HCT116 (cell line): ENCODE results near the gene TOR4A. TPM values are rescaled to one million over a fixed set of nuclear protein-coding genes. Genes with fewer than 3 reads are reported as not detected.

ENCODE experiments used
- ATAC-seq: fragments of 200-7000 bp; cut with Tn5 transposase; 2 replicates; pipeline ENCODE4 v1.9.1; 2020; ENCODE audit warnings: mild to moderate bottlenecking, moderate library complexity
- BruUV-seq: library from RNA; stranded (reverse); fragments of 400-500 nt; replicated peaks from 2 replicates; lab custom pipeline; 2021; lab: Mats Ljungman, UMichigan
- CTCF ChIA-PET: fragments of 300-600 bp; sonication (Branson Sonifier 250); formaldehyde crosslinking; loops from one replicate; lab custom pipeline; 2021; ENCODE audit warnings: antibody characterized with exemption; lab: Charles Lee
- POLR2A ChIA-PET: fragments of 300-600, 350-600 bp; sonication (Branson Sonifier 250); formaldehyde crosslinking; loops from one replicate; lab custom pipeline; 2021; ENCODE audit warnings: antibody characterized with exemption; lab: Charles Lee
- RAD21 ChIA-PET, 2 experiments: fragments of 300-600 bp; sonication (Branson Sonifier 250); formaldehyde crosslinking; loops; one replicate each; lab custom pipeline; 2023; ENCODE audit warnings: low total read pairs in 2 of 2; ENCODE audit not compliant: uncharacterized antibody in 2 of 2, unreplicated experiment in 2 of 2, low non-redundant PET in 1 of 2; lab: Charles Lee
- DNase-seq: peaks from one replicate; pipeline ENCODE4 v3.0.0-alpha.2; 2010; ENCODE audit warnings: low read depth, low spot score
- H2AFZ ChIP-seq: fragments of 200-600 bp; shearing (Covaris generic), sonication (generic); 2 replicates; pipeline ENCODE4 v1.6.1; 2017; ENCODE audit warnings: low read depth, mixed run types, mixed read lengths, antibody characterized with exemption, low read length; ENCODE audit not compliant: poor library complexity, severe bottlenecking
- H3K27ac ChIP-seq: 2 replicates; pipeline ENCODE4 v1.5.1; 2012; ENCODE audit warnings: low read depth, low read length
- H3K27me3 ChIP-seq: fragments of 200-600 bp; sonication (generic); 2 replicates; pipeline ENCODE4 v1.6.1; 2016; ENCODE audit warnings: mixed run types, low read length, mixed read lengths; ENCODE audit not compliant: insufficient read depth
- H3K36me3 ChIP-seq, 2 experiments: fragments of 200-500 bp in 1 of 2; fragments of 200-600 bp in 1 of 2; sonication (Bioruptor generic) in 1 of 2; sonication (generic) in 1 of 2; 2 replicates each; pipeline versions ENCODE4 v1.5.1 to v1.6.1; 2014 to 2016; ENCODE audit warnings: low read length in 2 of 2, inconsistent platforms in 1 of 2, mixed read lengths in 1 of 2, mixed run types in 1 of 2; ENCODE audit not compliant: insufficient read depth in 2 of 2, control insufficient read depth in 1 of 2
- H3K4me1 ChIP-seq, 2 experiments: fragments of 200-600 bp in 1 of 2; sonication (generic) in 1 of 2; 2 replicates each; pipeline versions ENCODE4 v1.5.1 to v1.6.1; 2012 to 2017; ENCODE audit warnings: low read length in 2 of 2, inconsistent platforms in 1 of 2, mild to moderate bottlenecking in 1 of 2, mixed read lengths in 1 of 2, mixed run types in 1 of 2, moderate library complexity in 1 of 2; ENCODE audit not compliant: insufficient read depth in 2 of 2, control insufficient read depth in 1 of 2
- H3K4me2 ChIP-seq: fragments of 200-600 bp; sonication (generic); 2 replicates; pipeline ENCODE4 v1.6.1; 2017; ENCODE audit warnings: mixed run types, low read length, mixed read lengths
- H3K4me3 ChIP-seq, 2 experiments: fragments of 200-600 bp in 1 of 2; sonication (generic) in 1 of 2; replicated peaks in 1 of 2; 2 replicates each; pipeline ENCODE4 v1.5.1; 2011 to 2016; ENCODE audit warnings: low read length in 2 of 2, control low read depth in 1 of 2, low read depth in 1 of 2, mild to moderate bottlenecking in 1 of 2, mixed read lengths in 1 of 2, mixed run types in 1 of 2
- H3K79me2 ChIP-seq: fragments of 200-600 bp; sonication (generic); 2 replicates; pipeline ENCODE4 v1.6.1; 2017; ENCODE audit warnings: mild to moderate bottlenecking, mixed run types, low read length, moderate library complexity, mixed read lengths; ENCODE audit not compliant: insufficient read depth
- H3K9ac ChIP-seq: fragments of 200-600 bp; sonication (generic); 2 replicates; pipeline ENCODE4 v1.6.1; 2016; ENCODE audit warnings: low read length, mixed read lengths
- H3K9me2 ChIP-seq: fragments of 200-600 bp; sonication (generic), shearing (Covaris generic); 2 replicates; pipeline ENCODE4 v1.6.1; 2017; ENCODE audit warnings: mixed run types, mild to moderate bottlenecking, moderate library complexity; ENCODE audit not compliant: insufficient read depth
- H3K9me3 ChIP-seq, 2 experiments: fragments of 200-500 bp in 1 of 2; fragments of 200-600 bp in 1 of 2; sonication (Bioruptor generic) in 1 of 2; sonication (generic) in 1 of 2; 2 replicates each; pipeline ENCODE4 v1.6.1; 2014 to 2017; ENCODE audit warnings: low read length in 2 of 2, mixed read lengths in 2 of 2, inconsistent platforms in 1 of 2, low read depth in 1 of 2, mild to moderate bottlenecking in 1 of 2, mixed run types in 1 of 2, moderate library complexity in 1 of 2; ENCODE audit not compliant: control insufficient read depth in 1 of 2, insufficient read depth in 1 of 2
- H4K20me1 ChIP-seq: fragments of 200-600 bp; sonication (generic), shearing (Covaris generic); 2 replicates; pipeline ENCODE4 v1.6.1; 2017; ENCODE audit warnings: mixed run types, mild to moderate bottlenecking, moderate library complexity; ENCODE audit not compliant: insufficient read depth
- CBX3 ChIP-seq: IDR thresholded peaks from 2 replicates; pipeline ENCODE4 v1.6.1; 2012; ENCODE audit warnings: low read depth
- CEBPB ChIP-seq: IDR thresholded peaks from 2 replicates; pipeline ENCODE4 v1.6.1; 2012; ENCODE audit warnings: low read depth
- EGR1 ChIP-seq: IDR thresholded peaks from 2 replicates; pipeline ENCODE4 v1.6.1; 2012; ENCODE audit warnings: low read depth
- ELF1 ChIP-seq: IDR thresholded peaks from 2 replicates; pipeline ENCODE4 v1.6.1; 2012; ENCODE audit warnings: low read depth, borderline replicate concordance
- EZH2phosphoT487 ChIP-seq: fragments of 200-600 bp; IDR thresholded peaks from 2 replicates; pipeline ENCODE4 v1.6.1; 2018; ENCODE audit warnings: antibody characterized with exemption, borderline replicate concordance
- FOSL1 ChIP-seq: IDR thresholded peaks from 2 replicates; pipeline ENCODE4 v1.6.1; 2012; ENCODE audit warnings: low read depth
- JUND ChIP-seq: IDR thresholded peaks from 2 replicates; pipeline ENCODE4 v1.6.1; 2012
- POLR2A ChIP-seq: IDR thresholded peaks from 2 replicates; pipeline ENCODE4 v1.7.0; 2011; ENCODE audit warnings: borderline replicate concordance; ENCODE audit not compliant: insufficient read depth, insufficient read length; ENCODE audit errors: extremely low read depth
- POLR2AphosphoS5 ChIP-seq: IDR thresholded peaks from 2 replicates; pipeline ENCODE4 v1.6.1; 2011; ENCODE audit warnings: mild to moderate bottlenecking, low read depth, low read length, moderate library complexity
- SIN3A ChIP-seq: IDR thresholded peaks from 2 replicates; pipeline ENCODE4 v1.6.1; 2012; ENCODE audit warnings: low read depth
- SRF ChIP-seq: IDR thresholded peaks from 2 replicates; pipeline ENCODE4 v1.6.1; 2012; ENCODE audit warnings: low read depth
- YY1 ChIP-seq: IDR thresholded peaks from 2 replicates; pipeline ENCODE4 v1.6.1; 2011; ENCODE audit warnings: low read length, low read depth, moderate library complexity, mild to moderate bottlenecking; ENCODE audit not compliant: insufficient replicate concordance; ENCODE audit errors: extremely low read depth
- ZFX ChIP-seq: fragments of 450-650 bp; IDR thresholded peaks from 2 replicates; pipeline ENCODE4 v1.6.1; 2017
- intact Hi-C: fragments of 100-400 bp; cut with micrococcal nuclease; formaldehyde crosslinking; loops from 2 replicates; pipeline ENCODE4 v1.10.0; 2022
- total RNA-seq: library from RNA; stranded (reverse); gene quantifications from one replicate; pipeline ENCODE4 v1.2.1, GENCODE V29; 2021; ENCODE audit not compliant: unreplicated experiment
- TF ChIP-seq, protein P1 (sequence below): IDR thresholded peaks from 2 replicates; pipeline ENCODE4 v1.6.1; 2012
- TF ChIP-seq, protein P2 (sequence below): IDR thresholded peaks from 2 replicates; pipeline ENCODE4 v1.6.1; 2012; ENCODE audit warnings: low read depth
- TF ChIP-seq, protein P3 (sequence below): IDR thresholded peaks from 2 replicates; pipeline ENCODE4 v1.6.1; 2011; ENCODE audit warnings: mild to moderate bottlenecking, low read length, moderate library complexity; ENCODE audit not compliant: insufficient replicate concordance; ENCODE audit errors: extremely low read depth

Gene TOR4A
- total RNA-seq, 1 experiment from 2014 or later, result 34.0 TPM

DNA sequence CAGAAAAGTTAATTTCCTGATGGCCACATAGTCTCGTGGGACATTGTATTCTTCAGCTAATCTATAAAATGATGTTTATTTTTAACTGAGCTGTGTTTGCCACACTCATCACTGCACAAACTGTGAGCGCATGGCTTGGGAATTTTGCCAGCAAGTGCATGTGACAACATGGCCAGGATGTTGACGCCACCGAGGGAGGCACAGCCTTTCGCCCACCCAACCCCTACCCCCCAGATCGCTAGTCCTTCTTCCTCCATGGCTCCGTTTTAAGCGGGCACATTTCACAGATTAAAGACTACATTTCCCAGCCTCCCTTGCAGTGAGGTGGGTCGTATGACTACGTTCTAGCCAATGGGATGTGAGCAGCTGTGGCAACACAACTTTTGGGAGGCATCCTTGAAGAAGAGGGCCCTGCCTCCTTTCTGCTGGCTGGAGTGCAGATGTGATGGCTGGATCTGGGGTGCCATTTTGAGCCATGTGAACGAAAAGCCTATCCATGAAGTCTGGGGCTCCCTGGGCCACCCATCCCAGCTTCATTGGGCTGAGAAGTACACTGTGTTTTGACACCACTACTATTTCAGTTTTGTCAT, 16.7 kb downstream of the TOR4A start:
- ChIA-PET CTCF (interaction anchor here (0.8 to 1.0 kb wide), 4 partner anchors 8 to 129 kb away, joined by 3 to 5 read pairs (median 4); partner anchors contain the start of genes EXD3, NOXA1 and NRARP), POLR2A (no interaction called here), RAD21 (interaction anchor here in 1 of 2 experiments (0.5 kb wide), 1 partner anchor 132 kb away, joined by 4 read pairs; no protein-coding TSS in a partner anchor)
- Histone ChIP-seq H3K4me3 (no peak overlapping the region), H3K9me3 (no peaks in the 10 kb centered on the region), H2AFZ (peak overlapping the region; percentile 31), H3K9ac (no peak overlapping the region), H3K79me2 (no peaks in the 10 kb centered on the region), H3K4me1 (peaks cover 23 to 50% of the 10 kb centered on the region in 2 experiments), H3K9me2 (no peaks in the 10 kb centered on the region), H3K36me3 (no peaks in the 10 kb centered on the region), H3K27me3 (no peaks in the 10 kb centered on the region), H3K27ac (peak overlapping the region; percentile 34), H3K4me2 (peak overlapping the region; percentile 80), H4K20me1 (no peaks in the 10 kb centered on the region; the same call in 1 of the 2 replicates)
- ATAC-seq (peak; percentile 76), DNase-seq (peak; percentile 74)
- intact Hi-C loops, result loop anchor here (2.0 to 5.0 kb wide), 2 partner anchors 128 to 151 kb away; partner anchors contain the start of genes EXD3 and NOXA1
- TF ChIP-seq POLR2A (peak; percentile 78), EGR1 (no peak), ZFX (no peak), CEBPB (no peak), SRF (no peak), JUND (no peak), EZH2phosphoT487 (no peak), SIN3A (no peak), YY1 (peak; percentile 82), ELF1 (no peak), POLR2AphosphoS5 (no peak), FOSL1 (no peak), CBX3 (no peak)
- TF ChIP-seq, protein P1, sequence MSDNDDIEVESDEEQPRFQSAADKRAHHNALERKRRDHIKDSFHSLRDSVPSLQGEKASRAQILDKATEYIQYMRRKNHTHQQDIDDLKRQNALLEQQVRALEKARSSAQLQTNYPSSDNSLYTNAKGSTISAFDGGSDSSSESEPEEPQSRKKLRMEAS, result no peak
- TF ChIP-seq, protein P2, sequence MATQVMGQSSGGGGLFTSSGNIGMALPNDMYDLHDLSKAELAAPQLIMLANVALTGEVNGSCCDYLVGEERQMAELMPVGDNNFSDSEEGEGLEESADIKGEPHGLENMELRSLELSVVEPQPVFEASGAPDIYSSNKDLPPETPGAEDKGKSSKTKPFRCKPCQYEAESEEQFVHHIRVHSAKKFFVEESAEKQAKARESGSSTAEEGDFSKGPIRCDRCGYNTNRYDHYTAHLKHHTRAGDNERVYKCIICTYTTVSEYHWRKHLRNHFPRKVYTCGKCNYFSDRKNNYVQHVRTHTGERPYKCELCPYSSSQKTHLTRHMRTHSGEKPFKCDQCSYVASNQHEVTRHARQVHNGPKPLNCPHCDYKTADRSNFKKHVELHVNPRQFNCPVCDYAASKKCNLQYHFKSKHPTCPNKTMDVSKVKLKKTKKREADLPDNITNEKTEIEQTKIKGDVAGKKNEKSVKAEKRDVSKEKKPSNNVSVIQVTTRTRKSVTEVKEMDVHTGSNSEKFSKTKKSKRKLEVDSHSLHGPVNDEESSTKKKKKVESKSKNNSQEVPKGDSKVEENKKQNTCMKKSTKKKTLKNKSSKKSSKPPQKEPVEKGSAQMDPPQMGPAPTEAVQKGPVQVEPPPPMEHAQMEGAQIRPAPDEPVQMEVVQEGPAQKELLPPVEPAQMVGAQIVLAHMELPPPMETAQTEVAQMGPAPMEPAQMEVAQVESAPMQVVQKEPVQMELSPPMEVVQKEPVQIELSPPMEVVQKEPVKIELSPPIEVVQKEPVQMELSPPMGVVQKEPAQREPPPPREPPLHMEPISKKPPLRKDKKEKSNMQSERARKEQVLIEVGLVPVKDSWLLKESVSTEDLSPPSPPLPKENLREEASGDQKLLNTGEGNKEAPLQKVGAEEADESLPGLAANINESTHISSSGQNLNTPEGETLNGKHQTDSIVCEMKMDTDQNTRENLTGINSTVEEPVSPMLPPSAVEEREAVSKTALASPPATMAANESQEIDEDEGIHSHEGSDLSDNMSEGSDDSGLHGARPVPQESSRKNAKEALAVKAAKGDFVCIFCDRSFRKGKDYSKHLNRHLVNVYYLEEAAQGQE, result no peak
- TF ChIP-seq, protein P3, sequence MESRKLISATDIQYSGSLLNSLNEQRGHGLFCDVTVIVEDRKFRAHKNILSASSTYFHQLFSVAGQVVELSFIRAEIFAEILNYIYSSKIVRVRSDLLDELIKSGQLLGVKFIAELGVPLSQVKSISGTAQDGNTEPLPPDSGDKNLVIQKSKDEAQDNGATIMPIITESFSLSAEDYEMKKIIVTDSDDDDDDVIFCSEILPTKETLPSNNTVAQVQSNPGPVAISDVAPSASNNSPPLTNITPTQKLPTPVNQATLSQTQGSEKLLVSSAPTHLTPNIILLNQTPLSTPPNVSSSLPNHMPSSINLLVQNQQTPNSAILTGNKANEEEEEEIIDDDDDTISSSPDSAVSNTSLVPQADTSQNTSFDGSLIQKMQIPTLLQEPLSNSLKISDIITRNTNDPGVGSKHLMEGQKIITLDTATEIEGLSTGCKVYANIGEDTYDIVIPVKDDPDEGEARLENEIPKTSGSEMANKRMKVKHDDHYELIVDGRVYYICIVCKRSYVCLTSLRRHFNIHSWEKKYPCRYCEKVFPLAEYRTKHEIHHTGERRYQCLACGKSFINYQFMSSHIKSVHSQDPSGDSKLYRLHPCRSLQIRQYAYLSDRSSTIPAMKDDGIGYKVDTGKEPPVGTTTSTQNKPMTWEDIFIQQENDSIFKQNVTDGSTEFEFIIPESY, result no peak
- BruUV-seq, result no TSS peak
